ENCODE results near the gene KIF12.

The KIF12 gene

DNA sequence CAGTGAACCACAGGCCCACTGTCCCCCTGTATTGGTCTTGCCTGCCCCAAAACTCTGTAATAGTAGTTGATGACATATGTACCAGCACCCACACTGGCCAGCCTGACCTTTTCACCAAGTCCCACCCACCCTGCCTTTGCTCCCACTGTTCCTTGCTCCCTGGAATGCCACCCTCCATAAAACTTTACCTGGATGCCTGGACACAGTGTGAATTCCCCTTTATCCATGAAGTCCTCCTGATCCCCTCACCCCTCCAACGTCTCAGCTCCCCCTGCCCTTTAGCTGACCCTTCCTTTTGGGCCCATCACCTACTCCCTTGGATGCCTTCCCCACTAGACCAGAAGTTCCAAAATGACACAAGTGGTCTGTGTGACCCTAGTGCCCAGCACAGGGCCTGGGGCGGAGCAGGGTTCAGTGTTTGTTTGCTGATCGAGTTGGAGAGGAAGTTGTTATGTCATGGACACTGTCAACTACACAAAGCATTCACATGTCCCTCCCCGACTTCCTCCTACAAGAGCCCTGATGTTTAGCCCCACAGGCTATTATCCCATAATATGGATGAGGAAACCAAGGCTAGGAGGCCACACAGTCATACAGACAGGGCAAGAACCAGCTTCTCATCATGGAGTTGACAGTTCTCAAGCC, 37.1 kb downstream of the KIF12 start:
- DNase-seq: no peak

DNA sequence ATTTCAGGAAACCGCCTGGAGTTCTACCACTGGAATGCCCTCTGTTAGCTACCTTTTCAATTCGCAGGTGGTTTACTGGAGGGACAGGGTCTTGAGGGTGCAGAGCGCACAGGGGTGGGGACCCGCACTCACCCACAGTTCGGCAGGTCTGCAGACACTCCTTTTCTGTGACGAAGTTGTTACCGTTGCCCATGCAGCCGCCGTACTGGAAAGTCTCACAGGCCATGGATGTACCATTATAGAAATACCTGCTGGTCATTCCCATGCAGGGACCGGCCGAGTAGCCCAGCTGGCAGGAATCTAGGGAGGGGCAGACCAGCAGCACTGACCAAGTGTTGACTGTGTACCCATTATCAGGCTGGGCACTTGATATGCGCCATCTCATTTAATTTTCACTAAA, 37.8 kb downstream of the KIF12 start:
- DNase-seq: no peak

DNA sequence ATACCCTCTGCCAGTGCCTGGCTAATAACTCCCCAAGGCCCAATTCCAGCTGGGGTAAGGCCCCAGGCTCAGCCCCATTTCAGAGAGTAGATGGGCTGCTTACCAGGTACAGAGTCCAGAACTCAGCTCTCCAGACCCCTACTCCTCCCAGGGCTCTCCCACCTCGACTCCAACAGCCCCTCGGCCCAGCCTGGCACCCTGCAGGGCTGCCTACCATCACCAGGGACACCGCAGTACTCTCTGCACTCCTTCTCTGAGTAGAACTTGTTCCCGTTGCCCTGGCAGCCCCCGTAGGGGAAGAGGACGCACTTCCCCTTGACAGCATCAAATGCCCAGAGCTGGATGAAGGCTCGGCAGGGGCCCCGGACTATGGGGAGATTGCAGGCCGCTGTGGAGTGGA, 38.4 kb downstream of the KIF12 start:
- no peak for DNase-seq

DNA sequence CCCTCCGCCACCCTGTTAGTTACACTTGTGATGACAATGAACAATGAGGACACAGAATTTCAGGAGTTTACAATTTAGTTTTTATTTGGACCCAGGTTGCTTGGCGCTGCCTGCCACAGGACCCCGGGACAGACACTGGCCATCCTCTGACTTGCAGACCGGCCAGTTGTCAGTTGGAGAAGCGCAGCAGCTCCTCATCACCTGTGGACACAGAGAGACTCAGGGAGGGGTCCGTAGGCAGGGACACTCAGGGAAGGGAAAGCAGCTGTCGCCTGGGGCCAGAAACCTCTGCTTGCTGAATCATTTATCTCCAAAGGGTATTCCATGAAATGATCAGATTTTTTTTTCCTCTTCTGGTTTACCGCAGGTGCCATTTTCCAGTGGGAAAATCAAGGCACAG, 39.0 kb downstream of the KIF12 start:
- DNase-seq: no peak

DNA sequence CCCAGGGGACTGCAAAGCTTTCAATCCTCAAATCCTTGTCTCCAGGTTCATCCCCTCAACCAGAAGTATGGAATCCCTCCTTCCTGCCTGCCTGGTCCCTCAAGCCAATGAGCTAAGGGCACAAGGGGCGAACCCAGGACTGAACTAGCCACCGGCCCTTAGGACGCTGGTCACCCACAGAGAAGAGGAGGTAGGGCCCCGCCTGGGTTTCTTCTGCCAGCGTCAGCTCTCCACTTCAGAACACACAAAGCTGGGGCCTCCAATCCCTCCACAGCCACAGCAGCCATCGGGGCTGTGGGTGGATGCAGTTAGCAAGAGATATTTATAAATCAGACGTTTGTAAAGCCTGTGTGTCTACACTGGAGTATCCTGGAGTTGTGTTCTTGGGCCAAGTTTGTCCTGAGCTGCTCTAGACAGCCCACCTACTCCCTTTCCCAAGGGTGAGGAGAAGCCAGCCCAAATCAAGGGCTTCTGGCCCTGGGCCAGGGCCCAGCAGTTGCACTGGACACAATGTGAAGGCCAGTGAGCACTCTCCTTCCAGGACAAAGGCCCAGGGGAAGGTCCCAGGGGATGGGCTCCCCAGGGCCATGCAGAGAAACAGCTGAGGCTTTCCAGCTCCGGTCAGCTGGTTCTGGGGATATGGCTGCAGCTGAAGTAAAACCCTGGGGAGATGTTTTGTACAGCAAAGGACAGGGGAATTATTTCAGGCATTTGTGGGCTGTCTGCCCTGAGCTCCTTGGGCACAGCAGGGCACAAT, 39.9 kb downstream of the KIF12 start:
- peak; percentile 14 for DNase-seq

DNA sequence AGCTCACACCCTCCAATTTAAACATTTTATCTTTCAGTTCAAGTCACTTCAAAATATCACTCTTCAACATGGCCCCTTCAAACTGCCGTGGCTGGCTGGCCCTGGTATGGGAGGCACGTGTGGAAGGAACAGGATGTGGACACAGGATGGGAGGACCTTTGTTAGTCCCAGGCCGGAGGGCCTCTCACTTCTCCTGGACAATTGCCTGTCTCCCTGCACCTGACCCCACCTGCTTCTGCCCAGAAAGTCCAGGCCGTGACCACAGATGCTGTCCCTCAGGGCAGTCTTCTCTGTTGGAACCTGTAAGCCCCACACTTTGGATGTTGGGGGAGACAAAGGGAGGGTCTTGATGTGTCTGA, 40.4 kb downstream of the KIF12 start:
- DNase-seq: no peak

DNA sequence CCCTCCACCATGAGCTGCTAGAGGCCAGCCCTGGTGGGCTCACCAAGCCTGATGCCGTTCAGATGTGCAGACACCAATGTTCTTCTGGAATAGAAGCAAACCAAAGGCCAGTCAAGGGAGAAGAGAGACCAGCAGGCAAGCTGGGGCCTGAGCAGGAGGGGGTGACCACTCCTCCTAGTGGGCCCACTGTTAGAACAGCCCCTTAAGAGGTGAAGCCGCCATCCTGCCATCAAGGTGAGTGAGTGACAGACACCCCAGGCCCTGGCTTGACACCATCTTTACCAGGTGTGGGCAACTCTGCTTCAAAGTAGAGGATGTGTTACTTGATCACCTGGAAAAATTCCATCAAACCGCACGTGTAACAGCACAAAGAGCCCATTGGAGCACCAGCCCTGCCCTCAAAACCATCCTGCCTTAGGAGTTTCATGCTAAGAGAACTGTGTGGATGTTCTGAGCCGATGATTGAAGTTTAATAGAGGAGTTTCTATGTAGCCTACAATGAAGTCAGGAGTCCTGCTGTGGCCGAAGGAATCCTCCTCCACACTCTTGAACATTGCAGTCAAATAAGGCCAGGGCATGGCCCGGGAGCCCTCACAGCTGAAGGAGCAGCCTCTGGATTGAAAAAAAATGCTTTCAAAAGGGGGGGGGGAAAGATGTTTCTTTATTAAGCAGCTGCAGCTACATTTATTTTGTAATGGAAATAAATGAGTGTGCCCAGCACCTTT, 41.8 kb downstream of the KIF12 start:
- no peak for DNase-seq

DNA sequence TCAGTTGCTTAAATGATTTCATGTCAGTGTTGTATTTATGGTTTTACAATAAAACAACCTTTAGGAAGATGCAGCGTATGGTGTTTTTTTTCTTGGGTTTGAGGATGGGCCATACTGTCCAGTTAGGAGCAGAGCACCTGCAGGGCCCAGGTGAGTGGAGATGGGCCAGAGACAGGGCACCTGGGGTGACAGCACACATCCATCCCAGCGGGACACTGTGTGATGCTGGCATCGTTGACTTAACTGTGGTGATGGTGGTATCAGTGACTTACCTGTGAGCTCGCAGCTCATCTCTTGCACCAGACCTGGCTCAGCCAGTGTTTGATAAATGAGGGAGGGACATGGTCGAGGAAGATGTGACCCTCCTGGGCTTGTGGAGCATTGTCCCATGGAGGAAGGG, 42.6 kb downstream of the KIF12 start:
- DNase-seq: no peak

DNA sequence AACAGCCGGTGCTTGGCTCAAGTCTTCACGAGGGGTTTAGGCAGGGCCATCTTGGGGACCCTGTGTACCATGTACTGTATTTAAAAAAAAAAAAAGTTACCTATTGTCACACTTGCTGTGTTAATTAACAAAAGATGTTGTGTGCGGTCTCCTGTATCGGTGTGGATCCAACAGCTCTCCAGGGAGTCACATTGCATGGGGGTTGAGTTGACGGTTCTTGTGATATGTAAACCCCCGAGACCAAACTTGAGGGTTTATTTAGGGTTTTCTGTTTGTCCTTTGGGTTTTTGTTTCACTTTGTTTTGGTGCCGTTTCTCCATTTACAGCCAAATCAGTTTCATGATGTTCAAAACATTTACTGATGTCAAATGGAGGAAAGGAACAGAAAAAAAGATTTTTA, 43.2 kb downstream of the KIF12 start:
- DNase-seq: no peak

DNA sequence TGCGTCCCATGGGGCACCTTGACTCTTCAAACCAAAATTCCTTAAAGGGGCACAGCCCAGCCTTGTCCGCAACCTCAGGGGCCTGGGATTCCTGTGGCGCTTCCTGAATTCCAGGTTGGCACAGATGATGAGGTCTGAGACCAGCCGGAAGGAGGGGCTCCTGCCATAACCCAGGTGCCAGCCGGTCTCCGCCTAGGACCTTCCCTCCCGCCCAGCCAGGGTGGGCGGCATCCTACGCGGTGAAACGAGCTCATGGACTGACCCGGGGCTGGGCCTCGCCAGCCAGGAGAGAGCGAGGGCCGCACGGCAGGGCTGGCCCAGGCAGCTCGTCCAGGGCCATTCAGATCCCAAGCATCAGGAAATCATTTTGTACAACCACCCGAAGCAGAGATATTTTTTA, 44.0 kb downstream of the KIF12 start:
- DNase-seq: no peak

DNA sequence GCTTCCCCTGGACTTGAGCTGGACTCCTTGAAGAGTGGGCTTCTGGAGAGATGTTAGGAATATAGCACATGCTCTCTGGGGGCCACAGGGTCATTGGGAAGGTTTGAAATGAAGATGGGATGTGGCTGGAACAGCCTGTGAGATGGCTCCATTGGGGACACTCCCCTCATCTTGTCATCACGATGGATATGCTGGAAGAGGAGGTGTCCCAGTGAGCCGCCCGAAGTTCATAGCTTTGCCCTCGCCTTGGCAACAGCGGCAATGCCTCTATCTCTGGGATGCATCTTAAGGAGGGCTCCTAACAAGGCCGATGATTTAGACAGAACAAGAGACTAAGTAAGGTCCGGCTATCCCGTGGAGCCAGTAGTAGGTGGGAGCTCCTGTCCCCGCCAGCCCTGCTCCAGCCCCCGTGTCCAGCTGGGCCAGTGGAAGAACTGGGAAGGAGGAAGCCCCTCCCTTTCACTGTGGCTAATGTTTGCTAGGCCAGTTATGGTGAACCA, 44.9 kb downstream of the KIF12 start:
- DNase-seq: no peak

DNA sequence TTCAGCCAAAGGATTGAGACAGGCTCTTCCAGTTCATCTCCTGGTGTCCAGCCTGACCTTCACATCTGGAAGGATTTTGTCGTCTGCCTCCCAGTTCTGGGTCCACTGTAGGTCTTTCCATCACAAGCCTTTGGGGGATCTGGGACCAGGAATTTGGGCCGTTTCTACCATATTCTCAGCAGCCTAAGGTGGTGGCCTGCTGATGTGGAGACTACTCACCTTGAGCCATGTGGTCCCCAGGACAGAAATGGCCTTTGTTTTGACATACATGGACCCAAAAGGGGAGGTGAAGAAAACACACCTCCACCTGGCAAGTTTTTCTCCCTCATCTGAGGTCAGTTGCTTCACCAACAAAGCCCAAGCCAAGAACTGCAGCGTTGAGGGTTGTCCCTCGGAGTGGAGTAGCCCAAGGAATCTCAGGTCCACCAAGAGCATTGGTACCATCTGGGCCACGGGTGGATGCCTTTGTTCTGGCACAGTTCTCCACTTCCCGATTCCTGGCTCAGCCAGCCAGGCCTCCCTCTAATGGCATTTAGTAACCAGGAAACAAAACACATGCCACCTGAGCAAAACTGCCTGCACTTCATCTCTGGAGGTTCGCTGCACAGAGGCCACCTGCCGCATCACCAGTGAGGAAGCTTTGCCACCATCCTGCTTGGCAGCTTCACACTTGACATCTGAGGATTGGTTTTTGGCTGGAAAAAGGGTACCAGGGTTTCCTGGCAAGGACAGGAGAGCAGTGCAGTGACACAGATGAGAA, 45.7 kb downstream of the KIF12 start:
- no peak for DNase-seq

DNA sequence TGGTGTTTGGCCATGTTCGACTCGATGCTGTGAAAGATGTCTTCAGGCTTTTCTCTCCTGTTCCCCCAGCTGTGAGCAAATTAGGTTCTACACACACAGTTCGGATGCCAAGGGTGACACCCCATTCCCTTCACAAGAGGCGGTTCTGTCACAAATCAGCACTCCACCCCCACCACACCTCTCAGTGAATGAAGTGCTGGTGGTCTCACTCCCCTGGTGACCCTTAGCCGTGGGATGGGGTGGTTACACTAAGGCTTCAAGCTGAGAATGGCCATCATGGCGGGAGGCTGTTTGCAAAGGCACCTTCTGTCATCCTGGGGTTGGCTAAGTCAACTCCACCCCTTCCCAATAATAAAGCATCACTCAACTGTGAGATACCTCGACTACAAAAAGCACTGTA, 47.4 kb downstream of the KIF12 start:
- no peak for DNase-seq

DNA sequence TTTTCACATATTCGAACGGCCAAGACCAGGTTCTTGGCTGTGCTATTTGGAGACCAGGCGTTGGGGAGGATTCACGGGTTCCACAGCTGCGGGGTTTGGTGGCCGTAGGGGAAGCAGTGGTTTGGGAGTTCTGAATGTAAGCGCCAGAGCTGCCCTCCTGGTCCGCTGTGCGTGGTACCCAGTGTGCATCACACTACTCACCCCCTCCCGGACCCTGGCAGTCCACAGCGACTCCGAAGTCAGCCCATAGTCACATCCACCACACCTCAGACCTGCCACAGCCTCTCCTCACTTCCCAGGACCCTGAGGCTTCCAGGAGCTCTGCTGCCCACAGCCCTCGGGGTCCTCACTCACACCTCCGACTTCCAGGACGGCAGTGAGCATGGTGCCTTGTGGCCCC, 47.8 kb downstream of the KIF12 start:
- no peak for DNase-seq

DNA sequence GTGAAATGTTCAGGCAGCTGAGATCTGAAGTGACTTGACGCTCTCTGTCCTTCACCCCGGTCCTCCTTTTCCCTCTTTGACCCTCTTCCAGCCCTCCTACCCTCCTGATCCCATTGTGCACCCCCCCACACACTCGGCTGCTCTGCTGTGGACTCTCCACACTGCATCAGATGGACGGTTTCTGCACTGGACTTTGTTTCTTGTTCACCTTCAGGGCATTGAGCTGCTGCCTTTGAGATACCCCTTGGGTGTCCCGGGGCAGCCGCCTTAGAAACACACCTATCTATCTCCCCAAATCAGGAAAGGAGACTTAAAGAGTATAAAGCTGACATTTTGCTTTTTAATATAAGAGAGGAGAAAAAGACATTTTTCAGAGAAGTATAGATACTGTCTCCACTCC, 48.4 kb downstream of the KIF12 start:
- DNase-seq: no peak

DNA sequence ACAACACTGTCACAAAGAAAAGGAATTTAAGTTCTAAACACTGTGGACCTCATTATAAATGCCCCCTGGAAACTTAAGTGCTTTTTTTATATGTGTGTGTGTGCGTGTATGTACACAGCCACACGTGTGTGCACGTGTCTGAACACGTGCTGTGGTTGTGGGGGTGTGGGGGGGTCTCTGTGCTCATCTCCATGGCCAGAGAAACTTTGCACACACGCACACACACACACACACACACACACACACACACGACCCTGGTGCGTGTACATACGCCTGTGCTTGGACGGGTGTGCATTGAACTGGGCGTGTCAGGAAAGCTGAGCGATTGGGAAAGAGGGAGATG, 48.9 kb downstream of the KIF12 start:
- no peak for DNase-seq

DNA sequence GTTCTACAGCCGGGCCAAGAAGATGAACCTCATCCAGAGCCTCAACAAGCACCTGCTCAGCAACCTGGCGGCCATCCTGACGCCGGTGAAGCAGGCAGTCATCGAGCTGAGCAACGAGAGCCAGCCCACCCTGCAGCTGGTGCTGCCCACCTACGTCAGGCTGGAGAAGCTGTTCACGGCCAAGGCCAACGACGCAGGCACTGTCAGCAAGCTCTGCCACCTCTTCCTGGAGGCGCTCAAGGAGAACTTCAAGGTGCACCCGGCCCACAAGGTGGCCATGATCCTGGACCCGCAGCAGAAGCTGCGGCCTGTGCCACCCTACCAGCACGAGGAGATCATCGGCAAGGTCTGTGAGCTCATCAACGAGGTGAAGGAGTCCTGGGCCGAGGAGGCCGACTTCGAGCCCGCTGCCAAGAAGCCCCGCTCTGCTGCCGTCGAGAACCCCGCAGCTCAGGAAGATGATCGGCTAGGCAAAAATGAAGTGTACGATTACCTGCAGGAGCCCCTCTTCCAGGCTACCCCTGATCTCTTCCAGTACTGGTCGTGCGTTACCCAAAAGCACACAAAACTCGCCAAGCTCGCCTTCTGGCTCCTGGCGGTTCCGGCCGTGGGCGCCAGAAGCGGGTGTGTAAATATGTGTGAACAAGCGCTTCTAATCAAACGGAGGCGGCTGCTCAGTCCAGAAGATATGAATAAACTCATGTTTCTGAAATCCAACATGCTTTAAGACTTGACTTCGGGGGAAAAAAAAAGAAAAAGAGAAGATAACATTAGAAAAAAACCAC, 49.5 kb downstream of the KIF12 start:
- DNase-seq: no peak

DNA sequence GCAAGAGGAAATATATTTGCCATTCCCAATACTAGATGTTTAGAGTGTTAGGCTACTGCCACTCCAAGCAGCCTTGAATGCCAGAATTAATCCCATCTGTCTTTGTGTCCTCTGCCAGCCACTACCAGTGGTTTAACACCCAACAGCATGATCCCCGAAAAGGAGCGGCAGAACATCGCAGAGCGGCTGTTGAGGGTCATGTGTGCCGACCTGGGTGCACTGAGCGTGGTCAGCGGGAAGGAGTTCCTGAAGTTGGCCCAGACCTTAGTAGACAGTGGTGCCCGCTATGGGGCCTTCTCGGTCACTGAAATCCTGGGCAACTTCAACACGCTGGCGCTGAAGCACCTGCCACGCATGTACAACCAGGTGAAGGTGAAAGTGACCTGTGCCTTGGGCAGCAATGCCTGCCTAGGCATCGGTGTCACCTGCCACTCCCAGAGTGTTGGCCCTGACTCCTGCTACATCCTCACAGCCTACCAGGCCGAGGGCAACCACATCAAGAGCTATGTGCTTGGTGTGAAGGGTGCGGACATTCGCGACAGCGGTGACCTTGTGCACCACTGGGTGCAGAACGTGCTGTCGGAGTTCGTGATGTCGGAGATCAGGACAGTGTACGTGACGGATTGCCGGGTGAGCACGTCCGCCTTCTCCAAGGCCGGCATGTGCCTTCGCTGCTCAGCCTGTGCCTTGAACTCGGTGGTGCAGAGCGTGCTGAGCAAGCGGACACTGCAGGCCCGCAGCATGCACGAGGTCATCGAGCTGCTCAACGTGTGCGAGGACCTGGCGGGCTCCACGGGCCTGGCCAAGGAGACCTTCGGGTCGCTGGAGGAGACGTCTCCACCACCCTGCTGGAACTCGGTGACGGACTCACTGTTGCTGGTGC, 50.3 kb downstream of the KIF12 start:
- DNase-seq: no peak

DNA sequence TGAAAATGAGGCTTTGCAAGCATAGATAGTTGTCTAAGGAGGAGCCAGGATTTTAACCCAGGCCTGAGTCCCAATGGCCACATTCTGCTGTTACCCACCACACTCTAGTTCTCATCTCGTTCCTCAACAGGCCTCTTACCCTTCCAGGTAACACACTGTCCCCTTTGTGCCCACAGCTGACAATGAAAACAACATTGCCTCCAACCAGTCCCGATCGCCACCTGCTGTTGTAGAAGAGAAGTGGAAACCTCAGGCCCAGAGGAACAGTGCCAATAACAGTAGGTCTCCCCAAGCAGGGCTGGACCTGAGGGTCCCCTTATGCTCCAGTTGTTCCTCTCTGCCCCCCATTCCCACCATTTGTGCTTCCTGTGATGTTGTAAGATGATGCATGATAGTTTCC, 51.4 kb downstream of the KIF12 start:
- DNase-seq: no peak

DNA sequence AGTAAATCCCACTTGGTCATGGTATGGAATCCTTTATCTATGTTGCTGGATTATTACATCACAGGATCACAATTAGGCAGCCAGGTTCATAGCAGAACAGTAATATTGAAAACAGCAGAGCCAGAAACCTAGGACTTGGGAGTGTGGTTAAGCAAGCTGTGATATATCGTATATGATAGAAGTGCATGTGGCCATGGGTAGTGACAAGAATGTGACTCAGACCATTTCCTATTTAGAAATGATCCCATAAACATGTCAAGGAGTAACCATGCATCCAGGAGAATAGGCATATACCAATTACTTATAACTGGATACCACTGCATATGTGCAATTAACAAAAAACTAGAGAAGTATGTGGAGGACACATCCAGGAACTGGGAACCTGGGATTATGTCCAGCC, 52.2 kb downstream of the KIF12 start:
- DNase-seq: no peak

DNA sequence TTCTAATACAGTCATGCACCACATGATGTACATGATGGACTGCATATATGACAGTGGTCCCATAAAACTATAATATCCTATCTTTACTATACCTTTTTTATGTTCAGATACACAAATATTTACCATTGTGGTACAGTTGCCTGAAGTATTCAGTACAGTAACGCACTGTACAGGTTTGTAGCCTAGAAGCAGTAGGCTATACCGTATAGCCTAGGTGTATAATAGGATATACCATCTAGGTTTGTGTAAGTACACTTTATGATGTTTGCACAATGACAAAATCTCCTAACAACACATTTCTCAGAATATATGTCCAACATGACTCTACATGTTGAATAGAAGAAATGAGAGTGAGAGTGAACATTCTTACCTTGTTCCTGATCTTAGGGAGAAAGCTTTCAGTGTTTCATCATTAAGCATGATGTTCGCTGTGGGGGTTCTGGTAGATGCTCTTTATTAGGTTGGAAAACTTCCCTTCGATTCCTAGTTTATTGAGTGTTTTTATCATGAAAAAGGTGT, 52.8 kb downstream of the KIF12 start:
- no peak for DNase-seq

Measured in fibroblast of skin of scalp (primary cell).